Naive B cell (primary cell): ENCODE data around the gene OLFM4. TPM values are rescaled to one million over a fixed set of nuclear protein-coding genes. Genes with fewer than 3 reads are reported as not detected.

Source experiments
- ATAC-seq, 2 donors: fragments of 150-1000 bp; cut with Tn5 transposase; 2 replicates each; pipeline ENCODE4 v1.10.0; 2021; ENCODE audit warnings: low read depth in 2 of 2, mild to moderate bottlenecking in 2 of 2, moderate library complexity in 2 of 2
- DNase-seq: peaks from one replicate; pipeline ENCODE4 v3.0.0; 2022
- H3K27ac Mint-ChIP-seq, 6 donors: one replicate each; pipeline ENCODE4 v1.8.0; 2020 to 2022; ENCODE audit warnings: mild to moderate bottlenecking in 6 of 6, mixed read lengths in 6 of 6, moderate library complexity in 5 of 6, inconsistent platforms in 2 of 6
- H3K27me3 Mint-ChIP-seq, 3 donors: one replicate each; pipeline ENCODE4 v1.8.0; 2021 to 2022; ENCODE audit warnings: mixed read lengths in 3 of 3, mild to moderate bottlenecking in 1 of 3
- H3K36me3 Mint-ChIP-seq, 2 donors: one replicate each; pipeline ENCODE4 v1.8.0; 2020 to 2022; ENCODE audit warnings: mixed read lengths in 2 of 2, inconsistent platforms in 1 of 2, mild to moderate bottlenecking in 1 of 2
- H3K4me1 Mint-ChIP-seq, 3 donors: one replicate each; pipeline ENCODE4 v1.8.0; 2020 to 2022; ENCODE audit warnings: mixed read lengths in 3 of 3, inconsistent platforms in 1 of 3, mild to moderate bottlenecking in 1 of 3, moderate library complexity in 1 of 3
- H3K4me3 Mint-ChIP-seq, 8 donors: one replicate each; pipeline ENCODE4 v1.8.0; 2020 to 2022; ENCODE audit warnings: mild to moderate bottlenecking in 8 of 8, mixed read lengths in 8 of 8, moderate library complexity in 8 of 8, inconsistent platforms in 2 of 8
- H3K9me3 Mint-ChIP-seq, 7 donors: one replicate each; pipeline ENCODE4 v1.8.0; 2020 to 2022; ENCODE audit warnings: mixed read lengths in 7 of 7, mild to moderate bottlenecking in 5 of 7, inconsistent platforms in 2 of 7, moderate library complexity in 1 of 7
- polyA plus RNA-seq, 6 donors: library from polyadenylated mRNA; unstranded; fragments of 300-500 nt; fragmentation: Illumina TruSeq; gene quantifications; one replicate each; pipeline ENCODE4 v1.2.3, GENCODE V29; 2021; ENCODE audit warnings: low read depth in 6 of 6

Gene OLFM4
- polyA plus RNA-seq, 6 donors from 2014 or later: not detected

DNA sequence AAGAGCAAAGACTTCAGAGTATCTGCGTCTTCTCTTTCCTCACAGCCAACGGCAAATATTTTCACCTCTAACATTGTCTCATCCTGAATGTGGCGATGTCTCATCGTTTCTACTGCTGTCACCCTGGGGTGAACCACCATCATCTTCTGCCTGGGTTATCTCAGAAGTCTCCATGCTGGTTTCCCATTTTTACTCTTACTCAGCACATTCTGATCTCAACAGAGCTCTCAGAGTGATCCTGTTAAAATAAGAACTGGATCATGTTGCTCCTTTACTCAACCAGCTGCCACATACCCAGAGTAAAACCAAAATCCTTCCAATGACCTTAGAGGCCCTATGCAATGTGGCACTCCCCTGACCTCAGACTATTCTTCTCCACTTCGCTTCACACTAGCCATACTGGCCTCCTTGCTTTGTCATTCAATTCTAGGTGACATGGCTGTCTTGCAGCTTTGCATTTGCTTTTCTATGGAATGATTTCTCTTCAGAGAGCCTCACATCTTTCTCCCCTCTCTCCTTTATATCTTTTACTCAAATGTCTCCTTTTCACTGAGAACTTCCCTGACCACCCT lies 7.8 kb upstream of the OLFM4 start:
- Mint-ChIP-seq H3K36me3 (peaks cover 0 to 5% of the 10 kb centered on the region in 2 donors), H3K9me3 (peaks cover 0 to 5% (median 0%) of the 10 kb centered on the region in 7 donors), H3K27me3 (peaks cover 0 to 4% (median 0%) of the 10 kb centered on the region in 3 donors), H3K4me3 (no peak overlapping the region), H3K27ac (no peak overlapping the region), H3K4me1 (no peaks in the 10 kb centered on the region)
- no peak for ATAC-seq
- DNase-seq: no peak

- Mint-ChIP-seq H3K9me3 (no peaks in the 10 kb centered on the region), H3K36me3 (no peaks in the 10 kb centered on the region), H3K27me3 (peaks cover 0 to 4% (median 0%) of the 10 kb centered on the region in 3 donors), H3K4me3 (no peak overlapping the region), H3K27ac (no peak overlapping the region), H3K4me1 (no peaks in the 10 kb centered on the region)
- DNase-seq (no peak), ATAC-seq (no peak)
Measured at GRCh38 chr13:53023246-53023645, 5.4 kb upstream of the OLFM4 start.

GRCh38 chr13:53028063-53028462 lies 550 bp upstream of the OLFM4 start:
- ATAC-seq (no peak), DNase-seq (no peak)
- H3K4me3 Mint-ChIP-seq: peak overlapping the region in 1 of 8 donors; percentile 35
- H3K27me3 Mint-ChIP-seq: no peaks in the 10 kb centered on the region
- no peaks in the 10 kb centered on the region for H3K36me3 Mint-ChIP-seq
- H3K4me1 Mint-ChIP-seq: no peaks in the 10 kb centered on the region
- H3K27ac Mint-ChIP-seq: no peak overlapping the region
- H3K9me3 Mint-ChIP-seq: peaks cover 0 to 1% (median 0%) of the 10 kb centered on the region in 7 donors

DNA sequence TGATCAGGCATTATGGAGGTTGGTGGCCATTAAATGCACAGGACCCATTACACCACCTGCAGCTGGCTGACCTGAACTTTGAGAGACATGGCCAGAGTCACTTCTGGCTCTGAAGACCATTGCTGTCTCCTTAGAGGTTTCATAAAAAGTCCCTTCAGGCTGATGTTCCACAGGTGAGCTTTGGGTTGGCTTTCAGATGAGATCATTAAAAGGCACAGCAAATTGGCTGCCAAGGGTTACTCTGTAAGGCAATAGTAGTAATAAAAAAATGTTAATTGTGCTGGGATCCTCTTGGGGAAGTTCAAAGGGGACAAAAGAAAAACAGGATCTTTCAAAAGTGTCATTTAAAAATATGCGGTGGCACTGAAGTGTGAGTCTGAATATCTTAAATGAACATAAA lies 4.2 kb downstream of the OLFM4 start:
- no peak for DNase-seq
- H3K4me3 Mint-ChIP-seq: no peak overlapping the region

GRCh38 chr13:53038993-53039392 lies 10.4 kb downstream of the OLFM4 start:
- no peaks in the 10 kb centered on the region for H3K36me3 Mint-ChIP-seq
- no peak for DNase-seq
- ATAC-seq: no peak
- H3K4me1 Mint-ChIP-seq: no peaks in the 10 kb centered on the region
- H3K27ac Mint-ChIP-seq: no peak overlapping the region
- peaks cover 0 to 3% (median 0%) of the 10 kb centered on the region in 7 donors for H3K9me3 Mint-ChIP-seq
- H3K4me3 Mint-ChIP-seq: no peak overlapping the region
- peaks cover 0 to 8% (median 0%) of the 10 kb centered on the region in 3 donors for H3K27me3 Mint-ChIP-seq

More for the DNA sequence above, 4.2 kb downstream of the OLFM4 start:
- ATAC-seq: no peak
- peaks cover 0 to 2% (median 0%) of the 10 kb centered on the region in 7 donors for H3K9me3 Mint-ChIP-seq
- no peaks in the 10 kb centered on the region for H3K4me1 Mint-ChIP-seq
- H3K27me3 Mint-ChIP-seq: peaks cover 0 to 8% (median 0%) of the 10 kb centered on the region in 3 donors
- no peaks in the 10 kb centered on the region for H3K36me3 Mint-ChIP-seq
- no peak overlapping the region for H3K27ac Mint-ChIP-seq

GRCh38 chr13:53041968-53042516 lies 13.4 kb downstream of the OLFM4 start:
- Mint-ChIP-seq H3K27ac (no peak overlapping the region), H3K36me3 (no peaks in the 10 kb centered on the region), H3K27me3 (peaks cover 0 to 2% (median 0%) of the 10 kb centered on the region in 3 donors), H3K4me3 (no peak overlapping the region), H3K9me3 (peaks cover 0 to 6% (median 0%) of the 10 kb centered on the region in 7 donors), H3K4me1 (no peaks in the 10 kb centered on the region)
- ATAC-seq (no peak), DNase-seq (no peak)

- ATAC-seq (no peak), DNase-seq (no peak)
- no peak overlapping the region for H3K27ac Mint-ChIP-seq
- H3K4me3 Mint-ChIP-seq: no peak overlapping the region
- H3K9me3 Mint-ChIP-seq: peaks cover 0 to 8% (median 0%) of the 10 kb centered on the region in 7 donors
- peaks cover 0 to 3% (median 0%) of the 10 kb centered on the region in 3 donors for H3K27me3 Mint-ChIP-seq
- no peaks in the 10 kb centered on the region for H3K36me3 Mint-ChIP-seq
- H3K4me1 Mint-ChIP-seq: no peaks in the 10 kb centered on the region
Measured at GRCh38 chr13:53042877-53043276, 14.3 kb downstream of the OLFM4 start.

GRCh38 chr13:53043398-53043797 lies 14.8 kb downstream of the OLFM4 start:
- DNase-seq: no peak
- peaks cover 0 to 8% (median 0%) of the 10 kb centered on the region in 7 donors for H3K9me3 Mint-ChIP-seq
- peaks cover 0 to 3% (median 0%) of the 10 kb centered on the region in 3 donors for H3K27me3 Mint-ChIP-seq

DNA sequence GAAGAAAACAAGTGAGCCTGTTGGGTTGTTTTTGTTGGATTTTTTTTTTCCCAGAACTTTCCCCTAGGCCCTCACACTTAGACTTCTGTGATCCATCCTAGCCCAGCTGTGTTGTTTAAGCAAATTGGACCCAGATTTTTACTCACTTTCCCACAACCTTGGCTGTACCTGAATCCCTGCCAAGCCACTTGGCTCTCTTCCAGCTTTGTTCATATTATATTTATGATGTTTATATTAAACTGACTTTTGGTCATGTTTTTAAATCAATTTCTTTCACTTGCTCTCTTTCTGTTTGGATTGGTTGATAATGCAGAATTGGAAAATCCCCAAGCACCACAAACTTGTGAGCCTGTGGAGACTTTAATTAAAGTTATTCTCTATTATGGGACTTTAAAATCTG lies 16.6 kb downstream of the OLFM4 start:
- Mint-ChIP-seq H3K36me3 (no peaks in the 10 kb centered on the region), H3K4me1 (no peaks in the 10 kb centered on the region), H3K27ac (no peak overlapping the region), H3K27me3 (peaks cover 0 to 3% (median 0%) of the 10 kb centered on the region in 3 donors), H3K4me3 (no peak overlapping the region), H3K9me3 (peaks cover 0 to 8% (median 0%) of the 10 kb centered on the region in 7 donors)
- DNase-seq: no peak
- no peak for ATAC-seq

More at GRCh38 chr13:53043398-53043797, 14.8 kb downstream of the OLFM4 start:
- Mint-ChIP-seq H3K4me1 (no peaks in the 10 kb centered on the region), H3K36me3 (no peaks in the 10 kb centered on the region), H3K4me3 (no peak overlapping the region), H3K27ac (no peak overlapping the region)
- no peak for ATAC-seq

- Mint-ChIP-seq H3K27me3 (peaks cover 0 to 3% (median 0%) of the 10 kb centered on the region in 3 donors), H3K36me3 (no peaks in the 10 kb centered on the region), H3K27ac (no peak overlapping the region), H3K4me3 (no peak overlapping the region), H3K9me3 (peaks cover 0 to 5% (median 0%) of the 10 kb centered on the region in 7 donors), H3K4me1 (no peaks in the 10 kb centered on the region)
- DNase-seq (no peak), ATAC-seq (no peak)
Measured at GRCh38 chr13:53048880-53049279, 20.3 kb downstream of the OLFM4 start.

GRCh38 chr13:53050151-53050550 lies 21.5 kb downstream of the OLFM4 start:
- H3K27me3 Mint-ChIP-seq: peaks cover 0 to 3% (median 0%) of the 10 kb centered on the region in 3 donors
- no peaks in the 10 kb centered on the region for H3K4me1 Mint-ChIP-seq
- H3K27ac Mint-ChIP-seq: no peak overlapping the region
- ATAC-seq (no peak), DNase-seq (no peak)
- peaks cover 0 to 5% (median 0%) of the 10 kb centered on the region in 7 donors for H3K9me3 Mint-ChIP-seq
- H3K4me3 Mint-ChIP-seq: no peak overlapping the region
- no peaks in the 10 kb centered on the region for H3K36me3 Mint-ChIP-seq

- H3K9me3 Mint-ChIP-seq: peaks cover 0 to 4% (median 0%) of the 10 kb centered on the region in 7 donors
- H3K36me3 Mint-ChIP-seq: no peaks in the 10 kb centered on the region
- H3K27ac Mint-ChIP-seq: no peak overlapping the region
- no peak for DNase-seq
- no peak for ATAC-seq
- no peak overlapping the region for H3K4me3 Mint-ChIP-seq
- no peaks in the 10 kb centered on the region for H3K4me1 Mint-ChIP-seq
- peaks cover 0 to 4% (median 0%) of the 10 kb centered on the region in 3 donors for H3K27me3 Mint-ChIP-seq
Measured at GRCh38 chr13:53052675-53053074, 24.1 kb downstream of the OLFM4 start.

GRCh38 chr13:53054569-53054968 lies 26.0 kb downstream of the OLFM4 start:
- H3K9me3 Mint-ChIP-seq: peaks cover 0 to 4% (median 0%) of the 10 kb centered on the region in 7 donors
- ATAC-seq: no peak
- H3K4me3 Mint-ChIP-seq: no peak overlapping the region
- peaks cover 0 to 4% (median 0%) of the 10 kb centered on the region in 3 donors for H3K27me3 Mint-ChIP-seq
- no peak for DNase-seq
- H3K4me1 Mint-ChIP-seq: no peaks in the 10 kb centered on the region
- H3K27ac Mint-ChIP-seq: no peak overlapping the region
- no peaks in the 10 kb centered on the region for H3K36me3 Mint-ChIP-seq

GRCh38 chr13:53058065-53058679 lies 29.6 kb downstream of the OLFM4 start:
- Mint-ChIP-seq H3K27me3 (peaks cover 0 to 9% (median 0%) of the 10 kb centered on the region in 3 donors), H3K4me1 (no peaks in the 10 kb centered on the region), H3K4me3 (no peak overlapping the region), H3K27ac (no peak overlapping the region), H3K9me3 (peaks cover 0 to 4% (median 0%) of the 10 kb centered on the region in 7 donors), H3K36me3 (no peaks in the 10 kb centered on the region)
- no peak for DNase-seq
- ATAC-seq: no peak
